GM19395 (cell line): ENCODE results near the gene ZNF805.
"Not testable (repeated sequence)": the region's sequence is repeated elsewhere in the genome, so short reads cannot be mapped to it uniquely, and the experiment has no call there.

ENCODE experiments used
- ATAC-seq: cut with Tn5 transposase; IDR thresholded peaks from one replicate; pipeline ENCODE4 v1.9.1; 2021; ENCODE audit warnings: mild to moderate bottlenecking, moderate library complexity; ENCODE audit not compliant: unreplicated experiment

ZNF805 gene

GRCh38 chr19:57267291-57267690, 26.9 kb downstream of the ZNF805 start:
- ATAC-seq, result no peak

GRCh38 chr19:57269515-57270250, 29.3 kb downstream of the ZNF805 start:
- ATAC-seq, result peak; percentile 45

GRCh38 chr19:57271280-57271679, 30.8 kb downstream of the ZNF805 start:
- no peak for ATAC-seq

- ATAC-seq, result no peak
These were observed 32.6 kb downstream of the ZNF805 start for GRCh38 chr19:57273014-57273413.

- ATAC-seq, result no peak
These were observed 36.0 kb downstream of the ZNF805 start for GRCh38 chr19:57276430-57276829.

GRCh38 chr19:57278481-57278880, 38.0 kb downstream of the ZNF805 start:
- not testable (repeated sequence) for ATAC-seq

- ATAC-seq, result peak; percentile 75
These were observed 39.2 kb downstream of the ZNF805 start for GRCh38 chr19:57279418-57280164.

GRCh38 chr19:57280165-57280961, 39.9 kb downstream of the ZNF805 start, which contains the start of gene ZNF460:
TSS of gene ZNF460 (plus strand) at chr19:57280485. CDS start at chr19:57280807, 322 bp downstream.
- peak; percentile 69 for ATAC-seq

GRCh38 chr19:57280962-57281400, 40.5 kb downstream of the ZNF805 start:
- ATAC-seq, result no peak

- no peak for ATAC-seq
These were observed 41.7 kb downstream of the ZNF805 start for GRCh38 chr19:57282011-57282643.

GRCh38 chr19:57288373-57288772, 47.9 kb downstream of the ZNF805 start:
- no peak for ATAC-seq

- no peak for ATAC-seq
These were observed 50.5 kb downstream of the ZNF805 start for GRCh38 chr19:57290970-57291369.

GRCh38 chr19:57292547-57292946, 52.1 kb downstream of the ZNF805 start:
- no peak for ATAC-seq

- no peak for ATAC-seq
These were observed 53.3 kb downstream of the ZNF805 start for GRCh38 chr19:57293719-57294118.

GRCh38 chr19:57302020-57302465, 61.6 kb downstream of the ZNF805 start:
- no peak for ATAC-seq

- ATAC-seq, result no peak
These were observed 62.4 kb downstream of the ZNF805 start for GRCh38 chr19:57302727-57303401.
